Mucosa of stomach (tissue), 1 donor: ENCODE results near the gene OCA2.

Experiments used
- H3K27me3 ChIP-seq: one replicate; pipeline ENCODE4 v1.7.0; 2013; ENCODE audit warnings: mild to moderate bottlenecking, low read length; ENCODE audit not compliant: control insufficient read depth, insufficient read depth
- H3K36me3 ChIP-seq: one replicate; pipeline ENCODE4 v1.7.0; 2013; ENCODE audit warnings: low read length; ENCODE audit not compliant: control insufficient read depth, insufficient read depth
- H3K4me1 ChIP-seq: one replicate; pipeline ENCODE4 v1.7.0; 2013; ENCODE audit warnings: mild to moderate bottlenecking, low read length; ENCODE audit not compliant: control insufficient read depth, insufficient read depth
- H3K4me3 ChIP-seq: one replicate; pipeline ENCODE4 v1.7.0; 2013; ENCODE audit warnings: low read length
- H3K9ac ChIP-seq: one replicate; pipeline ENCODE4 v1.7.0; 2013; ENCODE audit warnings: mild to moderate bottlenecking, low read length, moderate library complexity
- H3K9me3 ChIP-seq: one replicate; pipeline ENCODE4 v1.7.0; 2013; ENCODE audit warnings: mild to moderate bottlenecking, low read length, moderate library complexity; ENCODE audit not compliant: control insufficient read depth
- donor health status: Pancreatic carcinoma.

The OCA2 gene

GRCh38 chr15:27934782-27935181 is 164.3 kb downstream of the OCA2 start:
- no peaks in the 10 kb centered on the region for H3K9me3 ChIP-seq
- H3K9ac ChIP-seq = no peak overlapping the region
- H3K4me3 ChIP-seq = no peak overlapping the region
- H3K27me3 ChIP-seq = no peaks in the 10 kb centered on the region
- no peaks in the 10 kb centered on the region for H3K36me3 ChIP-seq
- H3K4me1 ChIP-seq = no peaks in the 10 kb centered on the region

GRCh38 chr15:27933562-27933961 is 165.6 kb downstream of the OCA2 start:
- H3K4me3 ChIP-seq = no peak overlapping the region
- H3K27me3 ChIP-seq = no peaks in the 10 kb centered on the region
- no peak overlapping the region for H3K9ac ChIP-seq
- H3K36me3 ChIP-seq = no peaks in the 10 kb centered on the region
- no peaks in the 10 kb centered on the region for H3K9me3 ChIP-seq
- H3K4me1 ChIP-seq = no peaks in the 10 kb centered on the region

- H3K27me3 ChIP-seq = no peaks in the 10 kb centered on the region
- H3K4me3 ChIP-seq = no peak overlapping the region
- H3K36me3 ChIP-seq = no peaks in the 10 kb centered on the region
- H3K4me1 ChIP-seq = no peaks in the 10 kb centered on the region
- H3K9me3 ChIP-seq = no peaks in the 10 kb centered on the region
- H3K9ac ChIP-seq = no peak overlapping the region
Measured at GRCh38 chr15:27932600-27932999, 166.5 kb downstream of the OCA2 start.

- H3K4me1 ChIP-seq = no peaks in the 10 kb centered on the region
- no peaks in the 10 kb centered on the region for H3K36me3 ChIP-seq
- H3K9me3 ChIP-seq = no peaks in the 10 kb centered on the region
- H3K9ac ChIP-seq = no peak overlapping the region
- no peaks in the 10 kb centered on the region for H3K27me3 ChIP-seq
- H3K4me3 ChIP-seq = no peak overlapping the region
Measured at GRCh38 chr15:27928386-27928785, 170.7 kb downstream of the OCA2 start.

GRCh38 chr15:27912283-27912682 is 186.8 kb downstream of the OCA2 start:
- no peaks in the 10 kb centered on the region for H3K4me1 ChIP-seq
- no peak overlapping the region for H3K4me3 ChIP-seq
- no peak overlapping the region for H3K9ac ChIP-seq

GRCh38 chr15:27906802-27907201 is 192.3 kb downstream of the OCA2 start:
- Histone ChIP-seq H3K36me3 (no peaks in the 10 kb centered on the region), H3K9me3 (no peaks in the 10 kb centered on the region), H3K9ac (no peak overlapping the region), H3K27me3 (no peaks in the 10 kb centered on the region), H3K4me3 (no peak overlapping the region), H3K4me1 (no peaks in the 10 kb centered on the region)

More at GRCh38 chr15:27912283-27912682, 186.8 kb downstream of the OCA2 start:
- Histone ChIP-seq H3K9me3 (no peaks in the 10 kb centered on the region), H3K27me3 (no peaks in the 10 kb centered on the region), H3K36me3 (no peaks in the 10 kb centered on the region)

GRCh38 chr15:27903405-27903804 is 195.7 kb downstream of the OCA2 start:
- no peaks in the 10 kb centered on the region for H3K9me3 ChIP-seq
- H3K36me3 ChIP-seq = no peaks in the 10 kb centered on the region
- H3K4me3 ChIP-seq = no peak overlapping the region
- no peak overlapping the region for H3K9ac ChIP-seq
- H3K4me1 ChIP-seq = no peaks in the 10 kb centered on the region
- no peaks in the 10 kb centered on the region for H3K27me3 ChIP-seq

GRCh38 chr15:27902680-27903385 is 196.3 kb downstream of the OCA2 start:
- no peaks in the 10 kb centered on the region for H3K4me1 ChIP-seq
- no peaks in the 10 kb centered on the region for H3K36me3 ChIP-seq
- no peak overlapping the region for H3K9ac ChIP-seq
- no peak overlapping the region for H3K4me3 ChIP-seq
- H3K27me3 ChIP-seq = no peaks in the 10 kb centered on the region
- no peaks in the 10 kb centered on the region for H3K9me3 ChIP-seq

- no peaks in the 10 kb centered on the region for H3K36me3 ChIP-seq
- peaks cover 3% of the 10 kb centered on the region for H3K9me3 ChIP-seq
- no peak overlapping the region for H3K9ac ChIP-seq
- no peaks in the 10 kb centered on the region for H3K27me3 ChIP-seq
- H3K4me1 ChIP-seq = no peaks in the 10 kb centered on the region
- no peak overlapping the region for H3K4me3 ChIP-seq
Measured at GRCh38 chr15:27899583-27900285, 199.4 kb downstream of the OCA2 start.

GRCh38 chr15:27897481-27897880 is 201.6 kb downstream of the OCA2 start:
- Histone ChIP-seq H3K9ac (no peak overlapping the region), H3K4me3 (no peak overlapping the region), H3K36me3 (no peaks in the 10 kb centered on the region), H3K4me1 (no peaks in the 10 kb centered on the region), H3K9me3 (peaks cover 3% of the 10 kb centered on the region), H3K27me3 (no peaks in the 10 kb centered on the region)

GRCh38 chr15:27894645-27895044 is 204.5 kb downstream of the OCA2 start:
- peaks cover 3% of the 10 kb centered on the region for H3K9me3 ChIP-seq
- no peak overlapping the region for H3K9ac ChIP-seq

GRCh38 chr15:27889258-27889657 is 209.9 kb downstream of the OCA2 start:
- H3K9me3 ChIP-seq = peaks cover 5% of the 10 kb centered on the region
- no peak overlapping the region for H3K4me3 ChIP-seq
- no peaks in the 10 kb centered on the region for H3K4me1 ChIP-seq
- H3K36me3 ChIP-seq = no peaks in the 10 kb centered on the region
- H3K27me3 ChIP-seq = no peaks in the 10 kb centered on the region
- no peak overlapping the region for H3K9ac ChIP-seq

More at GRCh38 chr15:27894645-27895044, 204.5 kb downstream of the OCA2 start:
- Histone ChIP-seq H3K27me3 (no peaks in the 10 kb centered on the region), H3K4me3 (no peak overlapping the region), H3K4me1 (no peaks in the 10 kb centered on the region), H3K36me3 (no peaks in the 10 kb centered on the region)
